B cell (primary cell): ENCODE data around the gene ABHD17C.

Experiments used
- EZH2 ChIP-seq: IDR thresholded peaks from 2 replicates; pipeline ENCODE4 v1.6.1; 2012; ENCODE audit warnings: borderline replicate concordance, low read depth, mild to moderate bottlenecking, moderate library complexity, low read length; ENCODE audit not compliant: insufficient read depth, poor library complexity, severe bottlenecking
- TF ChIP-seq, protein P1 (sequence below): fragments of 200-600 bp; IDR thresholded peaks from one replicate; pipeline ENCODE4 v1.8.0; 2022; ENCODE audit warnings: antibody characterized with exemption, mild to moderate bottlenecking

GRCh38 chr15:80669663-80670273 is 25.3 kb upstream of the ABHD17C start:
- no peak for TF ChIP-seq EZH2
- TF ChIP-seq, protein P1, sequence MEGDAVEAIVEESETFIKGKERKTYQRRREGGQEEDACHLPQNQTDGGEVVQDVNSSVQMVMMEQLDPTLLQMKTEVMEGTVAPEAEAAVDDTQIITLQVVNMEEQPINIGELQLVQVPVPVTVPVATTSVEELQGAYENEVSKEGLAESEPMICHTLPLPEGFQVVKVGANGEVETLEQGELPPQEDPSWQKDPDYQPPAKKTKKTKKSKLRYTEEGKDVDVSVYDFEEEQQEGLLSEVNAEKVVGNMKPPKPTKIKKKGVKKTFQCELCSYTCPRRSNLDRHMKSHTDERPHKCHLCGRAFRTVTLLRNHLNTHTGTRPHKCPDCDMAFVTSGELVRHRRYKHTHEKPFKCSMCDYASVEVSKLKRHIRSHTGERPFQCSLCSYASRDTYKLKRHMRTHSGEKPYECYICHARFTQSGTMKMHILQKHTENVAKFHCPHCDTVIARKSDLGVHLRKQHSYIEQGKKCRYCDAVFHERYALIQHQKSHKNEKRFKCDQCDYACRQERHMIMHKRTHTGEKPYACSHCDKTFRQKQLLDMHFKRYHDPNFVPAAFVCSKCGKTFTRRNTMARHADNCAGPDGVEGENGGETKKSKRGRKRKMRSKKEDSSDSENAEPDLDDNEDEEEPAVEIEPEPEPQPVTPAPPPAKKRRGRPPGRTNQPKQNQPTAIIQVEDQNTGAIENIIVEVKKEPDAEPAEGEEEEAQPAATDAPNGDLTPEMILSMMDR: no peak
